ENCODE measurements around the gene CACHD1. TPM values are rescaled to one million over a fixed set of nuclear protein-coding genes. Genes with fewer than 3 reads are reported as not detected.

Gene CACHD1
- polyA plus RNA-seq, 2 donors, result 1.6 to 2.9 TPM

DNA sequence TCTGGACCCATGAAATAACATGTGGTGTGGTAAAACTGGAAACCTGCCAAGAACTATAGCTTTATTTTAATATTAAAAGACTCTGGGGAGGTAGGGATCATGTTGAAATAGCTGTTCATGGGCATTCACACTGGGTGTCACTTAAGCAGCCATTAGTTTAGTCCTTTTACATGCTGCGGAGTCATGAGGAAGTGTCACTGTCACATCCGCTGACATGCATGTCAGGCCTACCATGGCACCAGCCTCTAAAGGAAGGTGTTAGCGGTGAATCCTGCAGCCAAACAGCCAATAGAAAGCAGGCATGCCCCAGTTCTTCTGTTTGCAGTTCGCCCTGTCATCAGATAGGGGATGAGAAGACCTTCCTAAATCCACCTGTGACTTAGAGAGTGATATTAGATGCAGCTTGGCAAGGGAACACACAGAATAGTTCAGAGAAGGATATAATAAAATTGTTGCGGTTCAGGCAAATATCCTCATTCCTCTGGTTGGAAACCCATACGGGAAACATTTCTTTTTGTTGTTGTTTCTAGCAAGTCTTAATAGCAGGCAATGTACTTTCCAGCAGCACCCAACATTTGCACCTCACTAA is 100.4 kb downstream of the CACHD1 start:
- 92 to 94% methylated on average over 6 of the region's 6 CpGs for WGBS, 2 donors

DNA sequence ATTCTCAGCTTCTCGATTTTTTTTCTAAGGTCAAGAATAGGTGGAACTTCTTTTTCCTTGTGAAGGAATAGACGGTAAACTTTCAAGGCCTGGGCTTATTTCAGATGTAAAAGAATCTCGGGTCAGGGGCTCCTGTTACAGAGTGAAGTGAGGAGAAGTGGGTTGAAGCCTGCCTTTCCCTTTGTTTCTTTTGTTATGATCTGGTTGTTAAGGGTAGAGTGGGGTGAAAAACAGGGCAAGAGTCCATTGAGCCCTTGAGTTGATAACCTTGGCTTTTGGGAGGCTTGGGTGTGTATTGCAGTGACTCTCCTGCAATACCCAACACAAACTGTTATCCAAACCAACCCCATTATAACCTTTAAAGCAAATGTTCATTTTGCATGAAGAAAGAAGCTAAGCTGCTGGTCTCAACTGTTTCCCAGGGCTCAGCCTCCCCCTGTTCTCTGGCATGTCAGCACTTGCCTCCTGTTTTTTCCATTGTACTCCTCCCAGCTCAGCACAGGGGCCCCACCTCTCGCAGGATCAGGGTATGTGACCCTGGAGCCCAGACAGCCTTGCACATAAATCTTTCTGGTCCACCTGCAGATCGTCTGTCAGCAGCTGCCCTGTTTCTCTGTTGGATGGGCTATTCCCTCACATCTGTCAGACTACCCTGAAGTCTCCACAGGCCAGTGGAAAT is 102.4 kb downstream of the CACHD1 start:
- no peaks in the 10 kb centered on the region for H3K27me3 ChIP-seq (ENCODE audit: control insufficient read depth in 1 of 2, insufficient read depth in 2 of 2, low read length in 2 of 2)
- no peak overlapping the region for H3K4me3 ChIP-seq (ENCODE audit: low read depth in 1 of 2, low read length in 2 of 2)
- no peaks in the 10 kb centered on the region for H3K9me3 ChIP-seq (ENCODE audit: control insufficient read depth in 2 of 2, insufficient read depth in 1 of 2, low read depth in 1 of 2, low read length in 1 of 2)
- no peaks in the 10 kb centered on the region for H3K36me3 ChIP-seq (ENCODE audit: control insufficient read depth in 2 of 2, insufficient read depth in 2 of 2, low read length in 1 of 2)
- WGBS, 2 donors, result 65 to 69% methylated on average over 5 of the region's 5 CpGs
- peaks cover 0 to 6% of the 10 kb centered on the region in 2 donors for H3K4me1 ChIP-seq (ENCODE audit: control insufficient read depth in 2 of 2, insufficient read depth in 2 of 2, low read length in 1 of 2)
- no peak overlapping the region for H3K27ac ChIP-seq (ENCODE audit: low read depth in 2 of 2, low read length in 1 of 2)

More for the DNA sequence above, 100.4 kb downstream of the CACHD1 start:
- Histone ChIP-seq H3K4me1 (ENCODE audit: control insufficient read depth in 2 of 2, insufficient read depth in 2 of 2, low read length in 1 of 2) (peaks cover 0 to 6% of the 10 kb centered on the region in 2 donors), H3K36me3 (ENCODE audit: control insufficient read depth in 2 of 2, insufficient read depth in 2 of 2, low read length in 1 of 2) (no peaks in the 10 kb centered on the region), H3K27ac (ENCODE audit: low read depth in 2 of 2, low read length in 1 of 2) (no peak overlapping the region), H3K9me3 (ENCODE audit: control insufficient read depth in 2 of 2, insufficient read depth in 1 of 2, low read depth in 1 of 2, low read length in 1 of 2) (no peaks in the 10 kb centered on the region), H3K4me3 (ENCODE audit: low read depth in 1 of 2, low read length in 2 of 2) (no peak overlapping the region), H3K27me3 (ENCODE audit: control insufficient read depth in 1 of 2, insufficient read depth in 2 of 2, low read length in 2 of 2) (no peaks in the 10 kb centered on the region)

DNA sequence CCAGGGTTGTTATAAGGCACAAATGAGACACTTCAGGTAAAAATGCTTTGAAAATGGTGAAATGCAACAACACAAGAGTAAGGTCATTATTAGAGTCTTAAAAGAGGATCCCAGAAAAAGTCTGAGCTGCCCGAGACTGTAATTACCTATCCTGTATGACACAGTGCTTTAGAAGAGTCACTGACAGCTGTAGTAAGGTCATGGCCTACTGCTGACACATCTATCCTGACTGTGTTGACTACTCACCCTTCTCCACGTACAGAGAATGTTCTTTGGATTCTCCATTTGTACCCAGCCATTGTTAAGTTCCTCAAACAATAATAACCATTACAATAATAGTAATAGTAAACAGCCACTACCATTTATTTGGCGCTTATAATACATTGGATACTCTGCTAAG is 104.4 kb downstream of the CACHD1 start:
- H3K4me3 ChIP-seq (ENCODE audit: low read depth in 1 of 2, low read length in 2 of 2), result no peak overlapping the region
- H3K9me3 ChIP-seq (ENCODE audit: control insufficient read depth in 2 of 2, insufficient read depth in 1 of 2, low read depth in 1 of 2, low read length in 1 of 2), result no peaks in the 10 kb centered on the region
- no peak overlapping the region for H3K27ac ChIP-seq (ENCODE audit: low read depth in 2 of 2, low read length in 1 of 2)
- no peaks in the 10 kb centered on the region for H3K36me3 ChIP-seq (ENCODE audit: control insufficient read depth in 2 of 2, insufficient read depth in 2 of 2, low read length in 1 of 2)
- WGBS, 2 donors, result 86 to 88% methylated on average over 3 of the region's 3 CpGs
- no peaks in the 10 kb centered on the region for H3K27me3 ChIP-seq (ENCODE audit: control insufficient read depth in 1 of 2, insufficient read depth in 2 of 2, low read length in 2 of 2)
- H3K4me1 ChIP-seq (ENCODE audit: control insufficient read depth in 2 of 2, insufficient read depth in 2 of 2, low read length in 1 of 2), result peaks cover 0 to 6% of the 10 kb centered on the region in 2 donors

DNA sequence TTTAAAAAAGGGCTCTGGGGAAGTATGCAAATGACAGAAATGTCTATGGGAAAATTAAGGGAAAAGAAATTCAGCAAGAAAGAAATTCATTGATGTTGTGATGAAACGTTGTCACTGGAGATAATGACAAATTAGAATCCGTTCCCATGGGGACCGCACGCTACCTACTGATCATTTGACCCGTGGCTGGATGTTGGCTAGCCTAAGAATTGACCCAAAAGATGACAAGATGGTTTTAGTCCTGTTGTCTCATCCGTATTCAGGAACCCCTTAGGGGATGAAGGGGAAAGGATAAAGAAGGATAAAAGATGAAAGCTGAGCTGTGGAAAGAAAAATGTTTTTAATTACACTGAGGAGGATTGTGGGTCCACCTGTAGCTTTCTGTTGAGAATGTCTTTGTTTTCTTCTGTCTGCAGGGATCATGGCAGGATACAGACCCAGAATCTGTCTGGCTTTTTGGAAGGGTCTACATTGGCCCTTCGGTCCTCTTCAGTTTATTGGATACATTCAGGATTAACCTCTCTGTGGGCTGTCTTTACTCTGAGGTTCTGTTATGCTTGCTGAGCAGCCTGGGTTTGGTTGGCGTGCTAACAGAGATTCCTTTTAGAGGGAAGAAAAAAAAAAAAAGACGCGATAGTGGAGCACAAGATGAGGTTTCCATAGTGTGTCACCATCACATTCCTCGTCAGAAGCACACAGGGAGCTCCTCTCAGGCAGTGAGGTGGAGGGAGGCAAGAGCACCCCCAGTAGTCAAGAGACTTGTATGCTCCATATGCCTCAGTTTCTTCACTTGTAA is 106.2 kb downstream of the CACHD1 start:
- H3K36me3 ChIP-seq (ENCODE audit: control insufficient read depth in 2 of 2, insufficient read depth in 2 of 2, low read length in 1 of 2), result no peaks in the 10 kb centered on the region
- WGBS, 2 donors, result 70 to 80% methylated on average over 11 of the region's 11 CpGs
- H3K4me1 ChIP-seq (ENCODE audit: control insufficient read depth in 2 of 2, insufficient read depth in 2 of 2, low read length in 1 of 2), result peaks cover 0 to 6% of the 10 kb centered on the region in 2 donors
- H3K27me3 ChIP-seq (ENCODE audit: control insufficient read depth in 1 of 2, insufficient read depth in 2 of 2, low read length in 2 of 2), result no peaks in the 10 kb centered on the region
- H3K4me3 ChIP-seq (ENCODE audit: low read depth in 1 of 2, low read length in 2 of 2), result no peak overlapping the region
- H3K9me3 ChIP-seq (ENCODE audit: control insufficient read depth in 2 of 2, insufficient read depth in 1 of 2, low read depth in 1 of 2, low read length in 1 of 2), result no peaks in the 10 kb centered on the region
- no peak overlapping the region for H3K27ac ChIP-seq (ENCODE audit: low read depth in 2 of 2, low read length in 1 of 2)

DNA sequence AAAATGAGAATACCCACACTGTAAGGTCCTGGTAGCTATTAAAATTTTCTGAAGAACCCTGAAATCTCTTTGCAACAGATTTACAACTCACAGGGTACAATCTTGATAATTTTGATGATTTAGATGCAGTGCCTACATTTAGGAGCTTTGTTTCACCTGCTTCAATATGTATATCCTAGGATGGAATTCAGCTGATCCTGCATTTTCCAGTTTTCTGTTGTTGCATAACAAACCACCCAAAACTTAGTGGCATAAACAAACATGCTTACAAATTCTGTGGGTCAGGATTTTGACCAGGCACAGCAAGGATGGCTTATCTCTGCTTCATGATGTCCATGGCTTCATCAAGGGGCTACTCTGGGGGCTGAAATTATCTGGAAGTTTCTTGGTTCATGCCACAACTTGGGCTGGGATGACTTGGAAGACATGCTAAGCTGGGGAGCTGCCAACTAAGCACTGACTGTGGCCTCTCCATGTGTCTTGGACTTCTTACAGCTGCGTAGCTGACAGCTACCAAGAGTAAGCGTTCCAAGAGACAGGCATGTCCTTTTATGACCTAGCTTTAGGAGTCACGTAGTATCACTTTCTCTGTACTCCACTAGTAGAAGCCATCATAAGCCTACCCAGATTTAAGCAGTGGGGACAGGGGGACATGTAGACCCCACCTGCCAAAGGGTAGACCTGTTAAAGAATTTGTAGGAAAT is 108.5 kb downstream of the CACHD1 start:
- Histone ChIP-seq H3K9me3 (ENCODE audit: control insufficient read depth in 2 of 2, insufficient read depth in 1 of 2, low read depth in 1 of 2, low read length in 1 of 2) (no peaks in the 10 kb centered on the region), H3K4me3 (ENCODE audit: low read depth in 1 of 2, low read length in 2 of 2) (no peak overlapping the region), H3K4me1 (ENCODE audit: control insufficient read depth in 2 of 2, insufficient read depth in 2 of 2, low read length in 1 of 2) (no peaks in the 10 kb centered on the region), H3K27ac (ENCODE audit: low read depth in 2 of 2, low read length in 1 of 2) (no peak overlapping the region), H3K36me3 (ENCODE audit: control insufficient read depth in 2 of 2, insufficient read depth in 2 of 2, low read length in 1 of 2) (no peaks in the 10 kb centered on the region), H3K27me3 (ENCODE audit: control insufficient read depth in 1 of 2, insufficient read depth in 2 of 2, low read length in 2 of 2) (no peaks in the 10 kb centered on the region)
- 73 to 83% methylated on average over 3 of the region's 3 CpGs for WGBS, 2 donors

DNA sequence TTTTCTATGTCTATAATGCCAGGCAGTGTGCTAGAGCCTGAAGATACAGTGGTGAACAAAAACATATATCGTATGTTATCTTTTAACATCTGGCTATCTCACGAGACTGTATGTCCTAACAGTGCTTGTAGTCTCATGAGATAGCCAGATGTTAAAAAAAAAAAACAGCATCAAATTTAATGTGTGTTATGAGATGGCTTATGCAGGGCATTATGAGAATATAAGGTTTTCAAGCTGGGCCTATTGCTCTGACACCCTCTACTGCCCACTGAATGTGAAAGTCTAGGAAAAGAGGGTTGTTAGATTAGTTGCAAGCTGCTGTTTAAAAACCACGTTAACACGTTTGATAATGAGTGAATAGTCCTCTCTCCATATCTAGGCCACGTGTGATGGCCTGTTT is 109.8 kb downstream of the CACHD1 start:
- Histone ChIP-seq H3K27ac (ENCODE audit: low read depth in 2 of 2, low read length in 1 of 2) (no peak overlapping the region), H3K9me3 (ENCODE audit: control insufficient read depth in 2 of 2, insufficient read depth in 1 of 2, low read depth in 1 of 2, low read length in 1 of 2) (no peaks in the 10 kb centered on the region), H3K27me3 (ENCODE audit: control insufficient read depth in 1 of 2, insufficient read depth in 2 of 2, low read length in 2 of 2) (no peaks in the 10 kb centered on the region), H3K36me3 (ENCODE audit: control insufficient read depth in 2 of 2, insufficient read depth in 2 of 2, low read length in 1 of 2) (no peaks in the 10 kb centered on the region), H3K4me3 (ENCODE audit: low read depth in 1 of 2, low read length in 2 of 2) (no peak overlapping the region), H3K4me1 (ENCODE audit: control insufficient read depth in 2 of 2, insufficient read depth in 2 of 2, low read length in 1 of 2) (no peaks in the 10 kb centered on the region)
- 75 to 78% methylated on average over 5 of the region's 5 CpGs for WGBS, 2 donors

DNA sequence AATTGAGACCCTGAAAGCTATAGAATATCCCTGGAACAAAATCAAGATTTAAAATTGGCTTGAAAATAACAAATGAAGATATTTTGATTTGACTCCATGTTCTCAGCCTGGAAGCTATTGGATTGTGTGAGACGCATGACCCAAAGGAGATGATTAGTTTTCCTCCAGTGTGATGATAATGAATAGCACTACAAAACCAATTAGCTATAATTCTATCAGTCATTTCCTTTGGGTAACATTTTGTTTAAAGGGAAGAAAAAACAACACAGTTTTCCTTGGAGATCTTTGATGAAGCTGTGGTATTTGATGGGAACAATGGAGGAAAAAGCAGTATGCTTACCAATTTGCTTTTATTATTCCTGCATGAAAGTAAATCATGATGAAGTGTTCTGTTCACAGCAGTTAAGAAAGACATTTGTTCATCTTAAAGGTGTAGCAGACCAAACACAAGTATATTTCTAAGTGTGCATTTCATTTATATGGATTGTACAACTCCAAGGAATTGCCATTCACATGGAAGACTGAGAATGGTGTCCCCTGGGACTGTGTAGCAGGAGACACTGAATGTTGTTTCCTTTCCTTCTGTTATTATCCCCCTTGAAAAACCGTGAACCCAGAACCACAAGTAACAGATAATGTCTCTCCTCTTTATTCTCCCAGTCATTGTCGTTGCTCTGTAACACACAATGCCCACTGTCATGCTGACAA is 111.4 kb downstream of the CACHD1 start:
- H3K9me3 ChIP-seq (ENCODE audit: control insufficient read depth in 2 of 2, insufficient read depth in 1 of 2, low read depth in 1 of 2, low read length in 1 of 2), result no peaks in the 10 kb centered on the region

DNA sequence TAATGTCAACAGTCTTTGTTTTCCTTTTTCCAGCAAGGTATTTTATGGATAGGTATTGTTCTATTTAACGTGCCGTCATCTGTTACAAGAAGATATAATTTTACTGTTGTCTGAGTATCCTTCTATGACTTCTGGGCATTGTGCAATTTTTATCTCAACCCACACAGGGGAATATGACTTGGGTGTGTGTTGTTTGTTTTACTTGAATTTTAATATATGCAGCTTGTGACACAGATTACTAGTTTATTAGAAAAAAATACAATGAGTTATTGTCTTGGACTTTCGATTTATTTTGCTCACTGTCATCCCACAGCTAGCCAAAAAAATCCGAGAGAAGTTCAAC is 111.9 kb downstream of the CACHD1 start:
- no peaks in the 10 kb centered on the region for H3K27me3 ChIP-seq (ENCODE audit: control insufficient read depth in 1 of 2, insufficient read depth in 2 of 2, low read length in 2 of 2)
- 80 to 84% methylated on average over 4 of the region's 4 CpGs for WGBS, 2 donors
- H3K27ac ChIP-seq (ENCODE audit: low read depth in 2 of 2, low read length in 1 of 2), result no peak overlapping the region
- no peaks in the 10 kb centered on the region for H3K9me3 ChIP-seq (ENCODE audit: control insufficient read depth in 2 of 2, insufficient read depth in 1 of 2, low read depth in 1 of 2, low read length in 1 of 2)
- no peak overlapping the region for H3K4me3 ChIP-seq (ENCODE audit: low read depth in 1 of 2, low read length in 2 of 2)
- no peaks in the 10 kb centered on the region for H3K36me3 ChIP-seq (ENCODE audit: control insufficient read depth in 2 of 2, insufficient read depth in 2 of 2, low read length in 1 of 2)
- H3K4me1 ChIP-seq (ENCODE audit: control insufficient read depth in 2 of 2, insufficient read depth in 2 of 2, low read length in 1 of 2), result no peaks in the 10 kb centered on the region

More for the DNA sequence above, 111.4 kb downstream of the CACHD1 start:
- Histone ChIP-seq H3K27ac (ENCODE audit: low read depth in 2 of 2, low read length in 1 of 2) (no peak overlapping the region), H3K36me3 (ENCODE audit: control insufficient read depth in 2 of 2, insufficient read depth in 2 of 2, low read length in 1 of 2) (no peaks in the 10 kb centered on the region), H3K4me1 (ENCODE audit: control insufficient read depth in 2 of 2, insufficient read depth in 2 of 2, low read length in 1 of 2) (no peaks in the 10 kb centered on the region), H3K27me3 (ENCODE audit: control insufficient read depth in 1 of 2, insufficient read depth in 2 of 2, low read length in 2 of 2) (no peaks in the 10 kb centered on the region), H3K4me3 (ENCODE audit: low read depth in 1 of 2, low read length in 2 of 2) (no peak overlapping the region)
- 74 to 82% methylated on average over 3 of the region's 3 CpGs for WGBS, 2 donors

DNA sequence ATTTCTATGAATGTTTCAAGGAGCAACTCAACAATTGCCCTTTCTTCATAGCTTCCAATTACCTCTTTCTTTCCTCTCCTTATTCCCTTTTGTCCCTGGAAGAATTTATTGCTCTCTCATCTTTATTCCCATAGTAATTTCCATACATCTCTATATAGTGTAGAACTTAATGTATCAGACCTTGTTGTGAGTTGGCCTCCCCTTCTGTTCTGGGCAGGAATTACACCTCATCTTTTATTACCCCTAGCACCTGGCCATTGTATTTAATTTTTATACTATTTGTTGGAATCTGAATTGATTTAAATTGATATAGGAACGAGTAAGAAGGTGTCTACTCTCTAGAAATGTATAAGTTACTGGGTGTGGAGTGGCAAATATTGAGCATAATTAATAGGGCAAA is 114.5 kb downstream of the CACHD1 start:
- no peak overlapping the region for H3K4me3 ChIP-seq (ENCODE audit: low read depth in 1 of 2, low read length in 2 of 2)
- H3K4me1 ChIP-seq (ENCODE audit: control insufficient read depth in 2 of 2, insufficient read depth in 2 of 2, low read length in 1 of 2), result no peaks in the 10 kb centered on the region
- WGBS, 2 donors, result 66 to 80% methylated on average over 1 of the region's 1 CpG
- no peaks in the 10 kb centered on the region for H3K36me3 ChIP-seq (ENCODE audit: control insufficient read depth in 2 of 2, insufficient read depth in 2 of 2, low read length in 1 of 2)
- no peaks in the 10 kb centered on the region for H3K9me3 ChIP-seq (ENCODE audit: control insufficient read depth in 2 of 2, insufficient read depth in 1 of 2, low read depth in 1 of 2, low read length in 1 of 2)
- no peak overlapping the region for H3K27ac ChIP-seq (ENCODE audit: low read depth in 2 of 2, low read length in 1 of 2)
- H3K27me3 ChIP-seq (ENCODE audit: control insufficient read depth in 1 of 2, insufficient read depth in 2 of 2, low read length in 2 of 2), result no peaks in the 10 kb centered on the region
